ENCODE measurements around the gene CAMK1D. TPM values are rescaled to one million over a fixed set of nuclear protein-coding genes. Genes with fewer than 3 reads are reported as not detected.
A peak's percentile ranks its signal among the peaks of the same experiment; 100 is the strongest.

The CAMK1D gene
- total RNA-seq, 6 experiments from 2014 or later = 5.3 to 10.8 (median 9.5) TPM

DNA sequence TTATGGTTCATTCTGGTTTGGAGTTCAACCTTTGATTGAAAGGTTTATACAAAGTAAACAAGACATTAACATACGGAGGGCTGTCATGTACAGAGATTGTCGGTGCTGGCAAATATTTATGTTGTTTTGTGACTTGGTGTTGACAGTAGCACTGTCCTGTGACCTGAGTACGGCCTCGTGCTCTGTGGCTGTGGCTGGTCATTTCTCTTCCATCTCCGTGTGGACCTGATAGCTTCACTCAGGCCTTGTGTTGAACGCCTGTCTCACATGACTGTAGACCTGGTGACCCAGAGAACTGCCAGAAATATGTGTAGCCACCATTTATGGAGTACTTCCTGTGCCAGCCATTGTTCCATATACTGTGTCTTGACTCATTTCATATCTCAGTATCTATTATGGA is 340.5 kb downstream of the CAMK1D start:
- DNase-seq = peak in 1 of 3 donors; percentile 35
- Histone ChIP-seq H3K4me3 (no peak overlapping the region), H3K36me3 (no peaks in the 10 kb centered on the region), H3K4me1 (peaks cover 0 to 4% (median 0%) of the 10 kb centered on the region in 4 donors), H3K27me3 (no peaks in the 10 kb centered on the region), H3K27ac (peak overlapping the region in 2 of 3 donors; percentile 11 to 33), H3K9me3 (no peaks in the 10 kb centered on the region)
- intact Hi-C loops (cut with DNase I) = no loop called here
- peak; percentile 86 to 96 (median 90) for ATAC-seq
- WGBS (ENCODE audit: insufficient coverage, low coverage, low lambda C conversion rate, missing lambda C conversion rate) = 30% methylated on average over 6 of the region's 6 CpGs
- TF ChIP-seq, protein P1, sequence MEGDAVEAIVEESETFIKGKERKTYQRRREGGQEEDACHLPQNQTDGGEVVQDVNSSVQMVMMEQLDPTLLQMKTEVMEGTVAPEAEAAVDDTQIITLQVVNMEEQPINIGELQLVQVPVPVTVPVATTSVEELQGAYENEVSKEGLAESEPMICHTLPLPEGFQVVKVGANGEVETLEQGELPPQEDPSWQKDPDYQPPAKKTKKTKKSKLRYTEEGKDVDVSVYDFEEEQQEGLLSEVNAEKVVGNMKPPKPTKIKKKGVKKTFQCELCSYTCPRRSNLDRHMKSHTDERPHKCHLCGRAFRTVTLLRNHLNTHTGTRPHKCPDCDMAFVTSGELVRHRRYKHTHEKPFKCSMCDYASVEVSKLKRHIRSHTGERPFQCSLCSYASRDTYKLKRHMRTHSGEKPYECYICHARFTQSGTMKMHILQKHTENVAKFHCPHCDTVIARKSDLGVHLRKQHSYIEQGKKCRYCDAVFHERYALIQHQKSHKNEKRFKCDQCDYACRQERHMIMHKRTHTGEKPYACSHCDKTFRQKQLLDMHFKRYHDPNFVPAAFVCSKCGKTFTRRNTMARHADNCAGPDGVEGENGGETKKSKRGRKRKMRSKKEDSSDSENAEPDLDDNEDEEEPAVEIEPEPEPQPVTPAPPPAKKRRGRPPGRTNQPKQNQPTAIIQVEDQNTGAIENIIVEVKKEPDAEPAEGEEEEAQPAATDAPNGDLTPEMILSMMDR (IDR thresholded peaks at IDR 0.05) = no peak
- TF ChIP-seq POLR2A (IDR thresholded peaks at IDR 0.05) = no peak

- Histone ChIP-seq H3K4me1 (peaks cover 0 to 4% (median 0%) of the 10 kb centered on the region in 4 donors), H3K27ac (peak overlapping the region in 2 of 3 donors; percentile 11 to 33), H3K9me3 (no peaks in the 10 kb centered on the region), H3K36me3 (no peaks in the 10 kb centered on the region), H3K4me3 (no peak overlapping the region), H3K27me3 (no peaks in the 10 kb centered on the region)
- intact Hi-C loops (cut with DNase I) = no loop called here
- DNase-seq (no peak), ATAC-seq (peak; percentile 50 to 65 (median 58))
- TF ChIP-seq, protein P1 (IDR thresholded peaks at IDR 0.05) = no peak
- no peak for TF ChIP-seq POLR2A (IDR thresholded peaks at IDR 0.05)
- WGBS (ENCODE audit: insufficient coverage, low coverage, low lambda C conversion rate, missing lambda C conversion rate) = 58% methylated on average over 8 of the region's 10 CpGs
Observed at GRCh38 chr10:12690525-12691126, 341.3 kb downstream of the CAMK1D start.

DNA sequence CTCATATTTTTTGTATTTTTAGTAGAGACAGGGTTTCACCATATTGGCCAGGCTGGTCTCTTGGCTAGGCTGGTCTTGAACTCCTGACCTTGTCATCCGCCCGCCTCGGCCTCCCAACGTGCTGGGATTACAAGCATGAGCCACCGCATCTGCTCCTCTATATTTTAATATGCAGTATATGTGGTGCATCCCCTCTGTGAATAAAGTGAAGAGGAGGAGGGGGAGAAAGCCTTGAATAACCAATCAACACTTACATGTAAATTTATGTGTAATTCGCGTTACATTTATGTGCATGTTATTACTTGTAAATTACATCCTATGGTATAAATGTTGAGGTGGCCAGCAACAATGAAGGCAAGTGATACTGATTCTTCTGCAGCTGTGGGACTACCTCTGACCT is 342.2 kb downstream of the CAMK1D start:
- 79% methylated on average over 4 of the region's 7 CpGs for WGBS (ENCODE audit: insufficient coverage, low coverage, low lambda C conversion rate, missing lambda C conversion rate)
- no peak for ATAC-seq
- intact Hi-C loops (cut with DNase I) = no loop called here
- Histone ChIP-seq H3K4me1 (peaks cover 0 to 4% (median 0%) of the 10 kb centered on the region in 4 donors), H3K27ac (no peak overlapping the region), H3K9me3 (no peaks in the 10 kb centered on the region), H3K36me3 (no peaks in the 10 kb centered on the region), H3K4me3 (no peak overlapping the region), H3K27me3 (no peaks in the 10 kb centered on the region)
- no peak for DNase-seq
- no peak for TF ChIP-seq POLR2A (IDR thresholded peaks at IDR 0.05)
- TF ChIP-seq, protein P1 (IDR thresholded peaks at IDR 0.05) = no peak

DNA sequence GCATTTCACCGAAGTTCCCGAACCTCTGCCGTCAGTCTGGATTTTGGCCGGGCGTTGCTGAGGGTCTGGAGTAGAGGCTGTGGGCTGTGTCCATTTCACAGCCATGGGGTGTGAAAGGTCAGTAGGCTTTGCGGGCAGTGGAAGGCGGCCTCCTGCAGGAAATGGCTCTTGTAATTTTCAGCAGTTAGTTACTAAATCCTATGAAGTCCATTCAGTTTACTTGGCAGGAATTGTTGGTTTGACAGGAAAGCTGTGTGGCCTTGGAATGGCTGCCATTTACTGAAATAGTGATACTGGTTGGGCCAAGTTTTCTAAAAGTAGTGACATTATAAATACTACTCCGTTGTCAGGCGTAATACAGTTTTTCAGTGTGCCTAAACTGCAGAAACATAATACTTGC is 348.4 kb downstream of the CAMK1D start:
- Histone ChIP-seq H3K27ac (peak overlapping the region in 1 of 3 donors; percentile 4), H3K36me3 (no peaks in the 10 kb centered on the region), H3K27me3 (no peaks in the 10 kb centered on the region), H3K4me1 (peaks cover 0 to 19% (median 9%) of the 10 kb centered on the region in 4 donors), H3K4me3 (no peak overlapping the region), H3K9me3 (no peaks in the 10 kb centered on the region)
- ATAC-seq (peak in 2 of 4 donors; percentile 29 to 64), DNase-seq (no peak)
- intact Hi-C loops (cut with DNase I) = no loop called here
- TF ChIP-seq POLR2A (IDR thresholded peaks at IDR 0.05) = no peak
- TF ChIP-seq, protein P1 (IDR thresholded peaks at IDR 0.05) = no peak
- WGBS (ENCODE audit: insufficient coverage, low coverage, low lambda C conversion rate, missing lambda C conversion rate) = 59% methylated on average over 9 of the region's 9 CpGs

All from right lobe of liver (tissue), 6 donors.